Fibroblast of skin of scalp (primary cell): ENCODE results near the gene HIGD1C.
"Not testable (repeated sequence)": the region's sequence is repeated elsewhere in the genome, so short reads cannot be mapped to it uniquely, and the experiment has no call there.

ENCODE experiments used
- DNase-seq: peaks from one replicate; pipeline ENCODE4 v3.0.0-alpha.2; 2013

HIGD1C gene

DNA sequence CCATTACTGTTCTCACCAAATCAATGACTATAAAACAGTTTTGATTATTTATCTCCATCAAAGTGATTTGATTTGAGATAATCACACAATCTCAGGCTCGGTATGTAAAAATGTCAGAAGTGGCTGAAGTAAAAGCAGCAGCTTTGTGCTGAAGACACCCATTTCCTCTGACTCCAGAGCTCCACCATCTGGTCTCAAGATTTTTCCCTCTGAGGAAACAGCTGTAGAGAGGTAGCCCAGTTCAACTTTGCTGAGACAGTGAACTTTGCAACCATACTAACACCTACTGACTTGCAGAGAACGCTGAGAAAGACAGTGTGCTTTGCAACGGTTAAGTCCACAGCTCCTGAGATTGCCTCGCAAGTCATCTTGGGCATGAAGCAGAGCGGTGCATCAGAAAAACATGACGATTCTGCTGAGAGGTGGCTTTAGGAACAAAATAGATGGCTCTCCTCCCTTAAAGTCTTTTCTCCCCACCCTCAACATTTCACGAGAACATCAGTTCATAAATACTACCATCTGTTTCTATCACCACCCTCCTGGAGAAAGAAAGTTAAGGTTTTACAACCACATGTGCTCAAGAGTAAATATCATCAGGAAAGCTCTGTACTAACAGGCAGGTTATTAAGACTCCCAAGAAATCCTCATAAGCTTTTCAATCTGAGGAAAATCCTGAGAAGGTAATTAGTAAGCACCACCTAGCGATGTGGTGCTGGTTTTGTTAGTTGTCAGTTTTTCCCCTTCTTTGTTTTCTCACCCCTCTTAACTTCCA, 34.8 kb downstream of the HIGD1C start:
- peak; percentile 57 for DNase-seq

DNA sequence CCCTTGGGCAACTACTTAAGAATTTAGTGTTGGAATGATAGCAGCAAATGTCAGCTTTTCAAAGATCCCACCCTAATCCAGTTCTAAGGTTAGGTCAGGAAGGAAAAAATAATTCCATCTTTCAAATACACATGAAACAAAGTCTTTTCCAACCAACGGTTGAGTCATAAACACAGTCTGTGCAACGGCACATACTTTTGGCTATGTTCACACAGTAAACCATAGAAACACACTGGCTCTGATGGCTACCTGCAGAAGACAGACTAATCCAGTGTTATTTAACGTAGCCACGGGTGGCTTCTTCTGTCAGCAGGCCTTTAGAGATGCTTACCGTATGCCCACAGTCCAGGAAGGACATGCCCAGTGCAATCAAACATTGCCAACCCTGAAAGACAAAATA, 35.7 kb downstream of the HIGD1C start:
- DNase-seq, result peak; percentile 5

DNA sequence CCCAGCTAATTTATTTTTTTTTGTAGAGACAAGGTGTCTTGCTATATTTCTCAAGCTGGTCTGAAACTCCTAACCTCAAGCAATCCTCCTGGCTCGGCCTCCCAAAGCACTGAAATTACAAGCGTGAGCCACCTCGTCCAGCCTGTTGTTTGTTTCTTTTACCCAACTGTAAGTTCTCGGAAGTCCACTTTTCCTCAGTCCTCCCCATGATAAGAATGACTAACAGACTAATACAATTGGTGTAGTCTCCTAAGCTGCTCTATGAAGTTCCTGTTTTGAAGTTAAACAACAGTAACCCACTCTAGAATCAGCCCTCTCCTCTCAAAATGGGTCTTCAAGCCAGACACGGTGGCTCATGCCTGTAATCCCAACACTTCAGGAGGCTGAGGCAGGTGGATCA, 36.5 kb downstream of the HIGD1C start:
- no peak for DNase-seq

DNA sequence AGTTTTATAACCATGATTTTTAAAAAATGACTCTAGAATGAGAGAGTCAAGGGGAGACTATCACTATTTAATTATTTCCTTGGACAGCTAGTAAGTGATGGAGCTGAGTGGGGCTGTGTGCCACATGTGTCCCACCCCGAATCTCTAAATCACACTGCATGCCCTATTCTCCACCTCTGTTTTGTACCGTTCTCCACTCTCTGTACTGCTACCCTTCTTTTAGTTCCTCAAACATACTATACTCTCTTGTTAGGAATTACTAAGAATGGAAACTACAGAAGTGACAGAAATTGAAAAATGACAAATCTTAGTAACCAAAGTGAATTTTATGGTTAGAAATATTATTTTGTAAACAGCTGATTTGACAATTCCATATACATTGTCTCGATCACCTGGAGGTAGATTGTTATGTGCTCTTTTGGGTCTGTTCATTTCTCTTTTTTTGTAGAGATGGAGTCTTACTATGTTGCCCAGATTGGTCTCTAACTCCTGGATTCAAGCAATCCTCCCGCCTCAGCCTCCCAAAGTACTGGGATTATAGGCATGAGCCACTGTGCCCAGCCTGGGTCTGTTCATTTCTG, 37.9 kb downstream of the HIGD1C start:
- no peak for DNase-seq

DNA sequence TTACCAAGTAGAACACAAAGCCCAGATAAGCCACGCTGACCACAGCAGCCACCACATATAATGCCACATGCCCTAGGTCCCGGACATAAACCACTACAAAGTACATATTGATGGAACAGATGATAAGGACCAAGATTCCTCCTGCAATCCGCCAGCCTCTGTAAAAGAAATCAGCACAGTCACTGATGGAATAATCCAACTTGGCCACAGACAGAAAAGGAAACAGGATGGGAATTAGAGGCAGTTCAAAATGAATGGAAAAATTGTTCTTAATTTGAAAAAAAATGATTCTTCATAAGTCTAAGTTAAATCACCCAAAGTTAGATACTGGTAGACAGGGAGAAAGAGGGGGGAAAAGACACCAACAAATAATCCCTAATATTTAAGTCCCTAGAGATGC, 38.4 kb downstream of the HIGD1C start:
- DNase-seq, result no peak

DNA sequence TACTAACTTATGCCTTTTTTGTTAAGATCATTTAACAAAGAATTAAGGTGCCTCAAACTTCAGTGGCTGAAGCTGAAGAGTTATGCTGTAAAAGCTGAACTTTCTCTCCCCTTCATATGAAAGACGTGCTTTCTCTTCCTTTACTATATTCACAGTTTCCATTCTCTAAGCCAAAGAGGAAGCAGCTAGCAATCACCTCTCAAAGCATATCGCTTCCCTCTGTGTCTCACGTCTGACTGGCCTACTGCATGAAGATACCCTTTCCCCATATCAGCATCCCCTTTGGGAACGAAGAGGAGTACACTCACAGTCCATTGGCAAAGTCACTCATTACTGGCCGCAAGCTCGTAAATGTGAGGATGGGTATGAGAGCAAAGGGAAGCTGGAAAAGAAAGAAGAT, 38.9 kb downstream of the HIGD1C start:
- no peak for DNase-seq

DNA sequence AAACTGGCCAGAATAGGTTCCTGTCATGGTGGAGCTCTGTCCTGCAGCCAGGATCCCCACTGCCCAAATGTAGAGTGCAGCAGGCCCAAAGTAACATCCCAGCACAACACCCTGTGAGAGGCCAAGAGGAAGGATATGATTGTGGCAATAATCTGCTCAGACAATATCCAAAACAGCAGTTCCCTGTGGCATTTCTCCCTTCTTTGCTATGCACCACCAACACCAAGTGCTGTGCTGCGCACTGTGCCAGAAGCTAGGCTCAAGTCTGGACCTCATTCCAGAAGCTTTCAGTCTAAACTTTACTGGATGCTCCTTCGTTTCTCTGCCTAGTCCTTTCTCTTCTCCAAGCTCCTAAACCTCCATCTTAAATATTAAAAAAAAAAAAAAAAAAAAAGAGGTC, 40.5 kb downstream of the HIGD1C start:
- peak; percentile 13 for DNase-seq

DNA sequence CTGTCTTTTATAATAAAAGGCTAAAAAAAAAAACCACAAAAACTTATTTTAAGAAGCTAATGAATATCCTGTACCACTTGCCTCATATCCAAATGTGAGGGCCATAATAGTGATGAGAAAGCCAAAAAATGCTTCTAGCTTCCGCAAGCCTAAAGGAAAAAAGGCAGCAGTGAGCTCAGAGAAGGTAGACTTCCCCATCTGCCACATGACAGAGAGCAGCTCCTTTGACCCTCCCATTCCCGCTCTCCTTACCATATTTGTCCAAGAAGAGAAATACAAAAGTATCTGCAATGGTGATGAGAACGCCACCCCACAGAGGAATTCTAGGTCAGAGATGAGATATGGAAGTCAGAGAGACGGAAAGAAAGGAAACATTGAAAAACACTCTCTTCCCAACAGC, 46.7 kb downstream of the HIGD1C start:
- no peak for DNase-seq

DNA sequence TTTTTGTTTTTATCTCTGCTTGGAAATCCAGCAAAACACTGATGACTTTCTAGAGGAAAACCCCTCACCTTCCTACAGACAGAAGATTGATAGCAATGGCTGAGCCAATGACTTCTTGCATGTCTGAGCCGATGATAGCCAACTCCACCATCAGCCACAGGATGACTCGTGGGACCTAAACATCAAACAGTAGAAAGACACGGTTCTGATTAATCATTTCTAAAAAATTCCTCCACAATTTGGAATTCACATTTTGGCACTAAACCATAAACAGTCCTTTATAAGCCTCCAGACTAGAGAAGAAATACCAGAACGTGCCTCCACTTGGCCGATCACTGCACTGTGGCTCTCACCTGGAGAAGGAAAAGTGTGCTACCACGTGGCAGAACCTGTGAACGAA, 47.9 kb downstream of the HIGD1C start:
- DNase-seq, result peak; percentile 69

DNA sequence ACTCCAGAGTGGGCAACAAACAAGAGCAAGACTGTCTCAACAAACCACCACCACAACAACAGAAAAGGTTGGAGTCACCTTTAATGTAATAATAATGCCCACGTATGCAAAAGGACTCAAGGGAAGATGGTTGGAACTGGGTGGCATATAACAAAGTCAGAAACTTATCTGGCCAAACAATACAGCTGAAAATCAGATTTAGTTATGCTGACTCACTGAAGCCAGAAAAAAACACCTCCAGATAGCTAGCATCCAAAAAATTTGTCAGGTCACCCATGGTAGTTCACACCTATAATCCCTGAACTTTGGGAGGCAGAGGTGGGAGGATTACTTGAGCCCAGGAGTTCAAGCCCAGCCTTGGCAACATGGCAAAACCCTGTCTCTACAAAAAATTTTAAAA, 49.5 kb downstream of the HIGD1C start:
- DNase-seq, result no peak

DNA sequence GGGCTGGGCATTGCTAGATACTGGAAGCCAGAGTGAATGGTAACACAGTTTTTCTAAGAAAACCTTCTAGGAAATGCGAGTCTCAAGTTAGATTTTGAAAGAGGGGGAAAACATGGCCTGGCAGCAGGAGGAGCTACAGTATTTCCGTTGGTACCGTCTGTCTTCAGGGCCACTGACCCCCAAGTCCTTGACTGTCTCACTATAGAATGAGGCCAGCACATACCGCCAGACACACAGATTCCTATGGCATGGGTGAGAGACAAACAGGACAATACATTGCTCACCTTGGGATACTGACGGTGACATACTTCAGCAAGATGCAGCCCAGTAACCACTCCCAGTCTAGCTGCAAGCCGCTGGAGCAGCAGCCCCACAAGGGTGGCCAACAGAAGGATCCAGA, 52.2 kb downstream of the HIGD1C start:
- DNase-seq, result no peak

DNA sequence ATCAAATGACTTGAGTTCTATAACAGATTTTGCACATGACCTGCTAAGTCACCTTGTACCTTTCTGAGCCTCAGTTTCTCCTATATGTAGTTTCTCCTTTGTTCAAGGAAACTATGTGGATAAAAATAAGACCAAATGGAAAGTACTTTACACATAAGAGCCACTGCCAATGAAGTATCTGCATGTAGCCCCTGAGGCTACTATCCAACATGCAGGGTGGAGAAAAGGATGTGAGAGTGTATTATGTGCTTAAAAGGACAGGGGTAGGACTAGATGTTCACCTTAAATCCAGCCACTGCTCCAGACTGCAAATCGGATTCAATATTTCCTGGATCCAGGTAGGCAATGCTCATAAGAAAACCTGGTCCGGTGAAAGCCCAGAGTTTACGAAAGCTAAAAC, 52.7 kb downstream of the HIGD1C start:
- no peak for DNase-seq

DNA sequence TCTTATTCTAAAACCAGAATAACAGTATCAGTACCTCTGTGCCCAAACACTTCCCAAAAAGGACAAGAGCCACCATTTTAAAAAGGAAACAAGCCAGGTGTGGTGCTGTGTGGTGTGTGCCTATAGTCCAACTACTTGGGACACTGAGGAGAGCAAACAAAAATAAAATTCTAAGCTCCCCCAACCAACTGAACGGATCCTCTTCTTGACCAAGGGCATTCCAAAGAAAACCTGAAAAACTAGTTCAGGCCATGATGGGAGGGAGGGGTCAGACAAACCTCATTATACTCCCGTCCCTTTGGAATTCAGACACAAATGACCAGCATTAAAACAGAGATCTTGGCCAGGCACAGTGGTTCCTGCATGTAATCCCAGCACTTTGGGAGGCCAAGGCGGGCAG, 53.3 kb downstream of the HIGD1C start:
- no peak for DNase-seq

DNA sequence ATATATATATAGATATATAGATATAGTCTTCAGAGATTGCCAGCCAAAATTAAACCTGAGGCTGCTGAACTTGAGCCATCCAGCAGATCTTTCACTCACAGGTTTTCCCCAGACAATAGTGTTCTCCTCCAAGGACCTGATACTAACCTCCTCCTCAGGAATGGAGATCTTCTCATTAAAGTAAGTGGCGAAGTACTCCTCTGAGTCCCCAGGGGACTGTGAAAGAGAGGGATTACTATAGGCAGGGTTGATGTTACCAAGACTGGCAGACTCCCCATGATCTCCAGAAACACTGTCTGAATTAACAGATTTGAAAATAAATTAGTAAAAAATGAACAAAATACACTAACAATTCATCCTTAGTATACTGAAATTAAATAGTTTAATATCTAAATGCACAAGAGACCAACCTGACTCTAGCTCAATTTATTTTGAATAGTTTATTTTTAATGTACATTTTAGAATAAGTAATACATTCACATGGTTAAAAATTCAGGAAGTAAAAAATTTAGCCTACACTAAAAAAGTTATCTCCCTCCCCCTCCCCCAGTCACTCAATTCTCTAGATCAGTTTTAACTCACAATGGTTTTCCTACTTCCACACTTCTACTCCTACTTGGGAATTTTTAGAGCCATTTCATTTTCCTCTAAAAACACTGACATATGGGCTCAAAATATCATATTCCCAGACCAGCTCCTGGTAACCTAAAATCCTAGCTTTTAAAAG, 56.1 kb downstream of the HIGD1C start:
- DNase-seq, result no peak

DNA sequence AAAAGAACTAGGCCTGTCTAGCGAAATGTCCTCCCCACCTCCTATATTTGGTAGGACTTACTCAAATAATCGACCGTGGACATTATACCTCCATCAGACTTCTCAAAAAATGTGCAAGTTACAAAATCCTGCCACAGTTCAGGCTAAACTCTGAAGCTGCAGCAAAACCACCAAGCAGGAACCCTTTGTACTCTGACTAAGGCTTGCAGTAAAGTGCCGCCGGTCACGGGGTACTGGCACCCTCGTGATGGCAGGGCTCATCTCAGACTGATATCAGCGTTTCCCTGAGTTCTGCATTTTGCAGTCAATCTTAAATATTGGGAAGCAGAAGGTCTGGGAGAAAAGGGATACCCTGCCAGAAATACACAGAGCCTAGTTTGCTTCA, 56.7 kb downstream of the HIGD1C start:
- DNase-seq, result no peak

DNA sequence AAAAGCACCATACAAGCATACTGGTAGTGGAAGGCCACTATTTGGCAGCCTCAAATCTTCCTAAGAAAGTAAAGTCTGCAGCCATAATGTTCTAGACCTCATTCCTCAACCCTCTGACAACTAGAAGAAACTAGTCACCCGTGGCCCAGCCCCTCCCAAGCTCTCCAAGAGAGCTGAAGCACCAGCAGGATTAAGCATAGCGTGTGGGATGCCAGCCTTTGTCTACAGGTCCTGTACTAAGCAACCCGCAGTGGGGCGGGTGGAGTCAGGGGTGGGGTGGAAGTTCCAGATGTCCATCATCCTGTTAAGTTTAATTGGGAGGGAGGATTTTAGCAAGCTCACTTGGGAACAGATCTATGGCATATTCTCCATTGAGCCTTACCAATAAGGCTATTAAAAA, 59.6 kb downstream of the HIGD1C start:
- DNase-seq, result no peak

DNA sequence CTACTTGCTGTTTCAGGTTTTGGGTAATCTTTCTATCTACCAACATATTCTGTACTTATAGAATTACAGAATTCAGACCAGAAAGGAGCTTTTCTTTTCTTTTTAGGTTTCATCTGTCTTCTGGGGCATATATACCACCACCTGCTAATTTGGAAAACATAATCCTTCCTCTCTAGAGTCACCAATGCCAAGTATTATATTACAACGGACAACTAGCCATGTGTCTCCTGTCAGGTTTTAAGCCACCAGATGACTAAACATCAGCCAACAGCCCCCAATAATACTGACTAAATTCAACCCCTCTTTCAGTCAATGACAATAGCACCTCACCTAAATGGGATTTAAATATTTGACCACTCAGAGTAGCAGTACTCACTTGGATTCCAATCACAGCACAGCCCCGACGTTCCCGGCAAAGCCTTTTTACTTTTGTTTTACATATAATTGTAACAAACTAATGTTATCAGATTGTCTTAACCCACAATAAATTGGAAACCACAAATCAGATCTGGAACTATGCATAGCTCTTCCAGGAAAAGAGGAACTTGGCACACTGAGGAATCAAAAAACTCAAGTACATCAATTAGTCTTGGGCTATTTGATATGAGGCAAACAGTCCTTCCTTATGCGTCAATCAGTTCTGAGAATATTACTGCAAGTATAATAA, 60.4 kb downstream of the HIGD1C start:
- no peak for DNase-seq

DNA sequence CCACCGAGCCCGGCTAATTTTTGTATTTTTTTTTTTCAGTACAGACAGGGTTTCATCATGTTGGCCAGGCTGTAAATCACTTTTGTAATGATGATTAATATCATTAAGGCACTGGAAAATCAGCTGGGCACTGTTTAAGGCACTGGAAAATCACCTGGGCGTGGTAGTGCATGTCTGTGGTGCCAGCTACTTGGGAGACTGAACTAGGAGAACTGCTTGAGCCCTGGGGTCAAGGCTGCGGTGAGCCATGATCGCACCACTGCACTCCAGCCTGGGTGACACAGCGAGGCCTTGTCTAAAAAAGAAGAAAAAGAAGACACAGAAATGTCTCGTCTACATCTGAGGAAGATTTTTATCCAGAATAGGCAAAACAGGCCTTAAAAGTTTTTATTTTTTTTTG, 61.1 kb downstream of the HIGD1C start:
- DNase-seq, result no peak

DNA sequence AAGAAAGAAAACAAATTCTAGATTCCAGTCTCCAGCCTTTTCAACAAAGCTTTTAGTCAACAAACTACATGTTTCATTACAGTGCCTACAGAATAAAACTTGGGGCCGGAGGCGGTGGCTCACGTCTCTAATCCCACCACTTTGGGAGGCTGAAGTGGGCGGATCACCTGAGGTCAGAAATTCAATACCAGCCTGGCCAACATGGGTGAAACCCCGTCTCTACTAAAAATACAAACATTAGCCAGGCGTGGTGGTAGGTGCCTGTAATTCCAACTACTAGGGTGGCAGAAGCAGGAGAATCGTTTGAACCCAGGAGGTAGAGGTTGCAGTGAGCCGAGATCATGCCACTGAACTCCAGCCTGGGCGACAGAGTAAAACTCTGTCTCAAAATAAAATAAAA, 62.1 kb downstream of the HIGD1C start:
- DNase-seq, result not testable (repeated sequence)

DNA sequence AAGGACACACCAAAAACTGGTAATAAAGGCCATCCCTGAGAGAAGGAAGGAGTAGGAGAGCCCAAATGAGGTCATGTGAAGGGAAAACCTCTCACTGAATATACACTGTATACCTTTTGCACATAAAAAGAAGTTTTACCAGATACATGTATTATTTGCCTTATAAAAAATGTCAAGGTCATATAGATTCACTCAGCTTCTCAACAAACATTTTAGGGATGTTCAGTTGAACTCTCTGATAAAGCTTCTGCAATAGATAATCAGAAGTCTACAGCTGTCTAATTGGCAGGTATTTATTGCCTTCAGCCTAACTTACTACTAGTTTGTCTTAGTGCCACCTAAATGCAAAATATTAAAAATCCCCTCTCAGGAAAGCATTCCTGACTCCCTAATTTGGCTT, 65.1 kb downstream of the HIGD1C start:
- DNase-seq, result no peak

DNA sequence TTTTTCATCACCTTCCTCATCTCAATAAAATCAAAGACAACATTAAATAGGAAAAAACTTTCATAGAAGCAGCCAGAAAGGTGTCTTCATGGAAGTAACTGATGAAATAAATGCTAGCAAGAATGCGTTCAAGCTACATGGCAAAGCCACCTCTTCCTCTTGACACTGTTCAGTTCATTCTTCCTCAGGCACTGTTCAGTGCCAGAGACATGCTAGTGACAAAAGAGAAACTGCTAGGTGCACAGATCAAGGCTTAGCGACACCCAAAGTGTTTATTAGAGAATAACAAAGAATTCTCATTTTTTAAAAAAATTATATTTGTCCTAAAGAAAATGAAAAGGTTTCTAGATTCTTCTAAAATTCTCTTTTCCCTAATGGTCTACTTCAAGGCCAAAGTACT, 66.6 kb downstream of the HIGD1C start:
- no peak for DNase-seq

DNA sequence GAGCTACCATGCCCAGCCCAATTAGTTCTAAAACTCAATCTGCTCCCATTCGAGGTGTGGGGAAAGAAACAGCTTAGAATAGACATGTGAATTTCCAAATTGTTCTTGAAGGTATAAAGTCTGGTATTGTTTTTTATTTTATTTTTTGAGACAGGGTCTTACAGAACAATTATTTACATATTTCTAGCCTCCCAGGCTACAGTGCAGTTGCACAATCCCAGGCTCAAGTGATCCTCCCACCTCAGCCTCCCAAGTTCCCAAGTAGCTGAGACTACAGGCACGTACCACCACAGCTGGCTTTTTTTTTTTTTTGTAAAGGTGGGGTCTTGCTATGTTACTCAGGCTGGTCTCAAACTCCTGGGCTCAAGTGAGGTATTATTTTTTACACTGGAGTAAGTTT, 67.6 kb downstream of the HIGD1C start:
- no peak for DNase-seq
